DOHH2 (cell line): ENCODE results near the gene THTPA.

Experiments
- CTCF ChIP-seq: fragments of 200-600 bp; sonication (generic); IDR thresholded peaks from one replicate; pipeline ENCODE4 v1.5.1; 2014; ENCODE audit warnings: antibody characterized with exemption, mild to moderate bottlenecking, low read depth, low read length; ENCODE audit not compliant: poor library complexity, severe bottlenecking
- EZH2phosphoT487 ChIP-seq: fragments of 200-600 bp; sonication (generic); IDR thresholded peaks from 2 replicates; pipeline ENCODE4 v1.6.1; 2017; ENCODE audit warnings: borderline replicate concordance, mild to moderate bottlenecking, antibody characterized with exemption, low read length, moderate library complexity, mixed read lengths

DNA sequence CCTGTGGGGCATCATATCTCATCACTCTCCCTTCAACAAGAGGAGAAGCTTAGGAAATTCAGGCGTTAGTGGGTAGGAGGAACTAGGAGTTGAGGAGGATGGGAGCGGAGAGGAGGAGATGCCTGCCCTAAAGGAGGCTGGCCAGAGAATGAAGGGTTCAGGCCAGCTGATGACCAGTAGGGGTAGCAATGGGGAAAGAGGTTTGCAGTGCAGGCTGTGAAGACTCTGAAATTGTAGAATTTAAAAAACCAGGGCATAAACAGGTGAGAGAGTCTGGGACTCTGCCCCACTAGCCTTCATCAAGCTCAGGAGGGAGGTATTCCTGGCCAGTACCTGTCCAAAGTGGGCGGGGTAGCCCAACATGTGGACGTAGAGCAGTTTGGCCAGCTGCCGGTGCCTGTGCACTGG lies 10.7 kb downstream of the THTPA start:
- TF ChIP-seq CTCF, result peak; percentile 8
- no peak for TF ChIP-seq EZH2phosphoT487
